ENCODE data around the gene SELENOH. TPM values are rescaled to one million over a fixed set of nuclear protein-coding genes. Genes with fewer than 3 reads are reported as not detected.

Gene SELENOH
- total RNA-seq, 6 experiments from 2014 or later, result 57.1 to 110 (median 70.7) TPM

DNA sequence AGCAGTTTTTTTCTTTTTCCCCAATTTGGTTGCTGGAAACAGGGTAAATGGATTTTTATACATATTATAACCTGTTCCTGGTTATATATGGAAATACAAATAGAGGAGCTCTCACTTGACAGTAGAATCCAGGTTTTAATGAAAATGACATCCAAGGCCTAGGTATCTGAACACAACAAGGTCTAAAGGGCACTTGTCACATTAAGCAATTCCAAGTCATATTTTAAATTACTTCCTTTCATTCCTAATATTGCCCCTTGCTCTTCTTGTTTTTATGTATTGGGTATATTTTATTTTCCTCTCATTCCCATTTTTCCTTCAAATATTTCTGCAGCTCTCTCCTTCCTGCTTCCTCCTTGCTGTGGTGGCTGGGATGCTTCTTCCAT lies 47.4 kb downstream of the SELENOH start:
- Histone ChIP-seq H3K4me3 (no peak overlapping the region), H3K4me1 (peaks cover 0 to 76% (median 37%) of the 10 kb centered on the region in 4 donors), H3K36me3 (no peaks in the 10 kb centered on the region), H3K9me3 (no peaks in the 10 kb centered on the region), H3K27ac (peak overlapping the region in 1 of 3 donors; percentile 32), H3K27me3 (no peaks in the 10 kb centered on the region)
- DNase-seq, result no peak
- intact Hi-C loops (cut with DNase I), result no loop called here
- ATAC-seq, result peak in 3 of 4 donors; percentile 8 to 29 (median 24)
- TF ChIP-seq, protein P1, sequence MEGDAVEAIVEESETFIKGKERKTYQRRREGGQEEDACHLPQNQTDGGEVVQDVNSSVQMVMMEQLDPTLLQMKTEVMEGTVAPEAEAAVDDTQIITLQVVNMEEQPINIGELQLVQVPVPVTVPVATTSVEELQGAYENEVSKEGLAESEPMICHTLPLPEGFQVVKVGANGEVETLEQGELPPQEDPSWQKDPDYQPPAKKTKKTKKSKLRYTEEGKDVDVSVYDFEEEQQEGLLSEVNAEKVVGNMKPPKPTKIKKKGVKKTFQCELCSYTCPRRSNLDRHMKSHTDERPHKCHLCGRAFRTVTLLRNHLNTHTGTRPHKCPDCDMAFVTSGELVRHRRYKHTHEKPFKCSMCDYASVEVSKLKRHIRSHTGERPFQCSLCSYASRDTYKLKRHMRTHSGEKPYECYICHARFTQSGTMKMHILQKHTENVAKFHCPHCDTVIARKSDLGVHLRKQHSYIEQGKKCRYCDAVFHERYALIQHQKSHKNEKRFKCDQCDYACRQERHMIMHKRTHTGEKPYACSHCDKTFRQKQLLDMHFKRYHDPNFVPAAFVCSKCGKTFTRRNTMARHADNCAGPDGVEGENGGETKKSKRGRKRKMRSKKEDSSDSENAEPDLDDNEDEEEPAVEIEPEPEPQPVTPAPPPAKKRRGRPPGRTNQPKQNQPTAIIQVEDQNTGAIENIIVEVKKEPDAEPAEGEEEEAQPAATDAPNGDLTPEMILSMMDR (IDR thresholded peaks at IDR 0.05), result no peak
- no peak for TF ChIP-seq POLR2A (IDR thresholded peaks at IDR 0.05)

DNA sequence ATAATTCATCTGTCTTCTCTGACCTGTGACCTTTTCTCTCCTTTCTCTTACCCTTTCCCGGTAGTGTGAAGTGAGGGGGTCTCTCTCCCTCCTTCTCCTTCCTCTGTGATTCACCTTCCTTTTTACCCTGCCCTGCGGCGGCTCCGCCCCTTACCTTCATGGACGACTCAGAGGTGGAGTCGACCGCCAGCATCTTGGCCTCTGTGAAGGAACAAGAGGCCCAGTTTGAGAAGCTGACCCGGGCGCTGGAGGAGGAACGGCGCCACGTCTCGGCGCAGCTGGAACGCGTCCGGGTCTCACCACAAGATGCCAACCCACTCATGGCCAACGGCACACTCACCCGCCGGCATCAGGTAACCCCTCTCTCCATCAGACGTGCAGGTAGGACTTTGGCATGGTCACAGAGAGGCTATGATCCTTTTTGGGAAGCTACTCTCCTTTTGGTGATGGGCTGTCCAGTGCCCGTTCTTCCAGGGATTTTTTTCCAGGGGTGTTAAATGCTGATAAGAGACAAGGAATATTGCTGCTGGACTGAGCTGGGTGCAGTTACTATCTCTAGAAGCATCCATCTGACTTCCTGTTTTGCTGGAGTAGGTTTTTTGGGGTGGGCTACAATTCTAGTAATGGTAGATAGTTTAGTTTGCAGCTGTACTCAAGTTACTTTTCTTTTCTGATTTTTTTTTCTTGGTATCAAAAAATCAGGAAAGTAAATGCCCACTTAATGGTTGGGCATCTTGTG lies 50.2 kb downstream of the SELENOH start:
- TF ChIP-seq, protein P1 (IDR thresholded peaks at IDR 0.05), result no peak
- TF ChIP-seq POLR2A (IDR thresholded peaks at IDR 0.05), result no peak
- Histone ChIP-seq H3K36me3 (peaks cover 0 to 20% (median 13%) of the 10 kb centered on the region in 4 donors), H3K4me3 (no peak overlapping the region), H3K4me1 (peaks cover 0 to 61% (median 30%) of the 10 kb centered on the region in 4 donors), H3K9me3 (no peaks in the 10 kb centered on the region), H3K27me3 (no peaks in the 10 kb centered on the region), H3K27ac (peak overlapping the region in 1 of 3 donors; percentile 14)
- DNase-seq (no peak), ATAC-seq (no peak)
- intact Hi-C loops (cut with DNase I), result no loop called here
- whole genome bisulfite sequencing (ENCODE audit: insufficient coverage, low coverage, low lambda C conversion rate, missing lambda C conversion rate), result 78% methylated on average over 14 of the region's 22 CpGs

DNA sequence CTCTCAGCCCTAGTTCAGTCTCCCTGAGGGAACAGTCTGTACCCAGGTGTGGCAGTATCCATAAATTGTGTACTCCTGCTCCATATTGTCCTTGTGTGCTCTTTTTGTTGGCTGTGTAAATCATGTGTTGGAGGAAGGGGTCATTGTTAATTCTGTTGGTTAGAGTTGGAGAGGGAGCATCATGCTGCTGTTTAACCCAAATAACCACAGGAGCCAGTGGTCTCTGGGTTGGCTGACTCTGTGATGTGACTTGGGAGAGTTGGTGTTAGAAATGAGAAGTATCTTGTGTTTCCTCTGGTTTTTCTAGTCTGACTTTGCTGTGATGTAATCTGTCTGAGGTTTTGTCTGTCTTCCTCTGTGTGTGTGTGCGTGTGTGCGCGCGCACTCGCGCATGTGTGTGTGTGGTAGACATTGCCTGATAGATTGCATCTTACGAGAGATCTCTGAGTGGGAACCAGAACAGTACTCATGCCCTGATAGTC lies 50.8 kb downstream of the SELENOH start:
- H3K9me3 ChIP-seq, result no peaks in the 10 kb centered on the region
- peaks cover 0 to 55% (median 26%) of the 10 kb centered on the region in 4 donors for H3K4me1 ChIP-seq
- intact Hi-C loops (cut with DNase I), result no loop called here
- peak overlapping the region in 2 of 3 donors; percentile 14 to 52 for H3K27ac ChIP-seq
- peak; percentile 63 to 84 (median 76) for DNase-seq
- TF ChIP-seq, protein P1 (IDR thresholded peaks at IDR 0.05), result no peak
- TF ChIP-seq POLR2A (IDR thresholded peaks at IDR 0.05), result no peak
- H3K27me3 ChIP-seq, result no peaks in the 10 kb centered on the region
- WGBS (ENCODE audit: insufficient coverage, low coverage, low lambda C conversion rate, missing lambda C conversion rate), result 56% methylated on average over 7 of the region's 7 CpGs
- H3K36me3 ChIP-seq, result peaks cover 0 to 26% (median 18%) of the 10 kb centered on the region in 4 donors
- no peak overlapping the region for H3K4me3 ChIP-seq
- ATAC-seq, result peak; percentile 60 to 71 (median 69)

DNA sequence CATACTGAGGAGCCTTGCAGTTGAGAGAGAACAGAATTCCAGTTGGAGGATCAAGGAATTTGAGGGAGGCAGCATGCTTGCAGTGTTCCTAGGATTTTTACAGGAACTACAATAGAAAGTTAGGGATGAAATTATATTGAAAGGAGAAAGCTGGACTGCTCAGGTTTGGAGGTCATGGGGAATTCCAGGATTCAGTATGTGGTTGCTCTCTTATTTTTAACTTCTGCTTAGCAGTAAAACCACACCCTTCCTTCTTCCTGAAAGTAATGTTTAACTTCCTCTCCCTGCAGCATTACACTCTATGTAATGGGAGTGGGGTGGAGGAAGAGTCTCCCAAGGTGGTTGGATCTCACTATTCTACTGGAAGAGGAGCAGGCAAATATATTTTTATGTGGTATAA lies 51.6 kb downstream of the SELENOH start:
- ATAC-seq (peak; percentile 50 to 73 (median 60)), DNase-seq (no peak)
- Histone ChIP-seq H3K9me3 (no peaks in the 10 kb centered on the region), H3K4me3 (no peak overlapping the region), H3K27ac (peak overlapping the region in 2 of 3 donors; percentile 14 to 52), H3K4me1 (peaks cover 0 to 48% (median 21%) of the 10 kb centered on the region in 4 donors), H3K36me3 (peaks cover 0 to 32% (median 18%) of the 10 kb centered on the region in 4 donors), H3K27me3 (no peaks in the 10 kb centered on the region)
- no peak for TF ChIP-seq POLR2A (IDR thresholded peaks at IDR 0.05)
- TF ChIP-seq, protein P1 (IDR thresholded peaks at IDR 0.05), result no peak
- intact Hi-C loops (cut with DNase I), result no loop called here

Small RNA genes within 50 kb of the gene (small RNA-seq; reads per million reads assigned to genes)
- gene AP001931.1 (0 reads per million in 2 experiments), gene TMX2-CTNND1 (0 reads per million in 2 experiments)

Other genes starting within 250 kb of the SELENOH start
- gene SLC43A1, start 225.8 kb upstream of the SELENOH start, total RNA-seq, result 100 to 1,000 TPM in 3 of 6 experiments, 10 to 100 TPM in 3; 38.9 to 173 (median 106) TPM
- 10 to 100 TPM; 19.6 to 48.5 (median 39.0) TPM for gene TIMM10, start 210.7 kb upstream of the SELENOH start, total RNA-seq
- gene SMTNL1, start 203.9 kb upstream of the SELENOH start, total RNA-seq, result not detected
- gene UBE2L6, start 173.8 kb upstream of the SELENOH start, total RNA-seq, result 100 to 1,000 TPM in 1 of 6 experiments, 10 to 100 TPM in 5; 36.6 to 124 (median 58.6) TPM
- 1,000 to 10,000 TPM; 1,903 to 2,571 (median 2,194) TPM for gene SERPING1, start 143.8 kb upstream of the SELENOH start, total RNA-seq
- gene YPEL4, start 91.6 kb upstream of the SELENOH start, total RNA-seq, result under 1 TPM in 4 of 6 experiments, not detected in 2; 0.06 to 0.84 (median 0.30) TPM
- gene CLP1, start 83.7 kb upstream of the SELENOH start, total RNA-seq, result 1 to 10 TPM; 5.6 to 9.2 (median 6.8) TPM
- gene ZDHHC5, start 73.4 kb upstream of the SELENOH start, total RNA-seq, result 10 to 100 TPM; 27.0 to 35.7 (median 33.6) TPM
- gene MED19, start 29.3 kb upstream of the SELENOH start, total RNA-seq, result 1 to 10 TPM; 5.7 to 8.7 (median 6.3) TPM
- gene TMX2, start 28.9 kb upstream of the SELENOH start, total RNA-seq, result 10 to 100 TPM; 39.1 to 53.8 (median 48.5) TPM
- gene BTBD18, start 10.3 kb downstream of the SELENOH start, total RNA-seq, result not detected
- gene CTNND1, start 20.3 kb downstream of the SELENOH start, total RNA-seq, result 100 to 1,000 TPM in 3 of 6 experiments, 10 to 100 TPM in 3; 62.3 to 123 (median 97.8) TPM